OCI-LY1 (cell line): ENCODE results near the gene PARN.

Experiments
- H2AFZ ChIP-seq: fragments of 200-600 bp; sonication (generic), shearing (Covaris generic); 2 replicates; pipeline ENCODE4 v1.6.0; 2014; ENCODE audit warnings: antibody characterized with exemption, mild to moderate bottlenecking, low read length
- H3F3A ChIP-seq: fragments of 200-600 bp; sonication (generic), shearing (Covaris generic); 2 replicates; pipeline ENCODE4 v1.6.0; 2014; ENCODE audit warnings: mild to moderate bottlenecking, antibody characterized with exemption, low read length, moderate library complexity; ENCODE audit not compliant: insufficient read depth
- H3K27ac ChIP-seq: fragments of 200-600 bp; sonication (generic); 2 replicates; pipeline ENCODE4 v1.5.1; 2014; ENCODE audit warnings: low read length, mixed run types, mild to moderate bottlenecking, low read depth; ENCODE audit not compliant: poor library complexity, severe bottlenecking
- H3K27me3 ChIP-seq: fragments of 200-600 bp; sonication (generic); 2 replicates; pipeline ENCODE4 v1.6.0; 2014; ENCODE audit warnings: antibody characterized with exemption, mild to moderate bottlenecking, low read length, moderate library complexity; ENCODE audit not compliant: insufficient read depth
- H3K36me3 ChIP-seq: fragments of 200-600 bp; sonication (generic); 2 replicates; pipeline ENCODE4 v1.6.1; 2014; ENCODE audit warnings: mild to moderate bottlenecking, antibody characterized with exemption, low read length, moderate library complexity, mixed read lengths; ENCODE audit not compliant: insufficient read depth
- H3K4me1 ChIP-seq: fragments of 200-600 bp; sonication (generic); 2 replicates; pipeline ENCODE4 v1.5.1; 2014; ENCODE audit warnings: mild to moderate bottlenecking, low read length, moderate library complexity; ENCODE audit not compliant: insufficient read depth, severe bottlenecking
- H3K4me2 ChIP-seq: fragments of 200-600 bp; sonication (generic), shearing (Covaris generic); 2 replicates; pipeline ENCODE4 v1.6.1; 2014; ENCODE audit warnings: low read length
- H3K4me3 ChIP-seq: fragments of 200-600 bp; sonication (generic); 2 replicates; pipeline ENCODE4 v1.5.1; 2014; ENCODE audit warnings: low read length, low read depth, mild to moderate bottlenecking, mixed read lengths; ENCODE audit not compliant: poor library complexity, severe bottlenecking
- H3K79me2 ChIP-seq: fragments of 200-600 bp; shearing (Covaris generic); 2 replicates; pipeline ENCODE4 v1.6.1; 2016; ENCODE audit warnings: mixed run types, low read length, mixed read lengths; ENCODE audit not compliant: insufficient read depth
- H3K9ac ChIP-seq: fragments of 200-600 bp; sonication (generic), shearing (Covaris generic); 2 replicates; pipeline ENCODE4 v1.6.1; 2014; ENCODE audit warnings: mild to moderate bottlenecking, low read length, mixed read lengths
- H3K9me2 ChIP-seq: fragments of 200-600 bp; sonication (generic), shearing (Covaris generic); 2 replicates; pipeline ENCODE4 v1.6.1; 2014; ENCODE audit warnings: low read depth, mild to moderate bottlenecking, low read length, mixed read lengths
- H3K9me3 ChIP-seq: fragments of 200-600 bp; shearing (Covaris generic); 2 replicates; pipeline ENCODE4 v1.6.1; 2014; ENCODE audit warnings: low read length, mixed read lengths
- H4K20me1 ChIP-seq: fragments of 200-600 bp; sonication (generic), shearing (Covaris generic); 2 replicates; pipeline ENCODE4 v1.6.0; 2016; ENCODE audit warnings: mild to moderate bottlenecking, low read length; ENCODE audit not compliant: insufficient read depth
- CTCF ChIP-seq: fragments of 200-600 bp; sonication (generic), shearing (Covaris generic); IDR thresholded peaks from 2 replicates; pipeline ENCODE4 v1.5.1; 2017; ENCODE audit warnings: mild to moderate bottlenecking, antibody characterized with exemption, low read length, moderate library complexity, mixed read lengths
- EZH2 ChIP-seq: fragments of 200-600 bp; sonication (generic), shearing (Covaris generic); IDR thresholded peaks from 2 replicates; pipeline ENCODE4 v1.8.0; 2017; ENCODE audit warnings: borderline replicate concordance, mixed run types, mild to moderate bottlenecking, antibody characterized with exemption, low read length, moderate library complexity, mixed read lengths

PARN gene

GRCh38 chr16:14493791-14494190 is 136.3 kb downstream of the PARN start:
- TF ChIP-seq CTCF = no peak
- no peak for TF ChIP-seq EZH2
- no peaks in the 10 kb centered on the region for H3F3A ChIP-seq
- H2AFZ ChIP-seq = no peak overlapping the region
- no peaks in the 10 kb centered on the region for H3K79me2 ChIP-seq
- no peak overlapping the region for H3K4me2 ChIP-seq
- H3K9me3 ChIP-seq = no peaks in the 10 kb centered on the region
- H3K4me1 ChIP-seq = peaks cover 8% of the 10 kb centered on the region
- no peaks in the 10 kb centered on the region for H4K20me1 ChIP-seq
- no peaks in the 10 kb centered on the region for H3K9me2 ChIP-seq
- H3K36me3 ChIP-seq = peaks cover 5% of the 10 kb centered on the region; the same call in 1 of the 2 replicates
- no peak overlapping the region for H3K4me3 ChIP-seq
- no peak overlapping the region for H3K27ac ChIP-seq
- no peaks in the 10 kb centered on the region for H3K27me3 ChIP-seq
- no peak overlapping the region for H3K9ac ChIP-seq

GRCh38 chr16:14492614-14493013 is 137.4 kb downstream of the PARN start:
- H3K27ac ChIP-seq = no peak overlapping the region
- no peak overlapping the region for H3K4me2 ChIP-seq
- H3K4me1 ChIP-seq = peaks cover 13% of the 10 kb centered on the region
- H3K36me3 ChIP-seq = no peaks in the 10 kb centered on the region
- H3K27me3 ChIP-seq = no peaks in the 10 kb centered on the region
- no peaks in the 10 kb centered on the region for H3K79me2 ChIP-seq
- no peaks in the 10 kb centered on the region for H3F3A ChIP-seq
- no peak overlapping the region for H3K9ac ChIP-seq
- H2AFZ ChIP-seq = no peak overlapping the region
- no peaks in the 10 kb centered on the region for H3K9me2 ChIP-seq
- no peaks in the 10 kb centered on the region for H3K9me3 ChIP-seq
- no peak overlapping the region for H3K4me3 ChIP-seq
- TF ChIP-seq EZH2 = no peak
- no peak for TF ChIP-seq CTCF
- no peaks in the 10 kb centered on the region for H4K20me1 ChIP-seq

GRCh38 chr16:14491861-14492529 is 138.1 kb downstream of the PARN start:
- H3K9me2 ChIP-seq = no peaks in the 10 kb centered on the region
- no peaks in the 10 kb centered on the region for H3F3A ChIP-seq
- H3K4me2 ChIP-seq = no peak overlapping the region
- no peak overlapping the region for H3K9ac ChIP-seq
- H3K36me3 ChIP-seq = peaks cover 1% of the 10 kb centered on the region; the same call in 1 of the 2 replicates
- H3K79me2 ChIP-seq = no peaks in the 10 kb centered on the region
- no peaks in the 10 kb centered on the region for H3K9me3 ChIP-seq
- H3K27ac ChIP-seq = no peak overlapping the region
- no peaks in the 10 kb centered on the region for H3K27me3 ChIP-seq
- TF ChIP-seq CTCF = no peak
- no peak for TF ChIP-seq EZH2
- H3K4me3 ChIP-seq = no peak overlapping the region
- H3K4me1 ChIP-seq = peaks cover 13% of the 10 kb centered on the region
- no peak overlapping the region for H2AFZ ChIP-seq
- no peaks in the 10 kb centered on the region for H4K20me1 ChIP-seq
